Endodermal cell (in vitro differentiated cells): Measurements from ENCODE around the gene SOX6. TPM values are rescaled to one million over a fixed set of nuclear protein-coding genes. Genes with fewer than 3 reads are reported as not detected.

Source experiments
- DNase-seq: peaks from one replicate; pipeline ENCODE4 v3.0.0-alpha.2; 2017
- H3K27ac ChIP-seq: 2 replicates; pipeline ENCODE4 v1.5.1; 2013; ENCODE audit warnings: mild to moderate bottlenecking, low read depth, low read length, moderate library complexity
- H3K27me3 ChIP-seq: 2 replicates; pipeline ENCODE4 v1.6.1; 2013; ENCODE audit warnings: mild to moderate bottlenecking, low read length, moderate library complexity; ENCODE audit not compliant: insufficient read depth, control insufficient read depth, poor library complexity, severe bottlenecking
- H3K36me3 ChIP-seq: 2 replicates; pipeline ENCODE4 v1.7.0; 2013; ENCODE audit warnings: mild to moderate bottlenecking, low read length, moderate library complexity; ENCODE audit not compliant: control insufficient read depth, insufficient read depth
- H3K4me1 ChIP-seq: one replicate; pipeline ENCODE4 v1.7.0; 2013; ENCODE audit warnings: low read length; ENCODE audit not compliant: control insufficient read depth, insufficient read depth
- H3K4me3 ChIP-seq: 2 replicates; pipeline ENCODE4 v1.5.1; 2013; ENCODE audit warnings: mild to moderate bottlenecking, low read length, moderate library complexity
- H3K9ac ChIP-seq: 2 replicates; pipeline ENCODE4 v1.6.1; 2013; ENCODE audit warnings: mild to moderate bottlenecking, low read length, moderate library complexity; ENCODE audit not compliant: poor library complexity, severe bottlenecking; ENCODE audit errors: extremely low read depth
- H3K9me3 ChIP-seq: 2 replicates; pipeline ENCODE4 v1.6.1; 2013; ENCODE audit warnings: mild to moderate bottlenecking, low read length, moderate library complexity; ENCODE audit not compliant: control insufficient read depth
- H3K27ac Mint-ChIP-seq: 2 replicates; pipeline ENCODE4 v1.8.0; 2020; ENCODE audit warnings: mixed read lengths
- H3K27me3 Mint-ChIP-seq: 2 replicates; pipeline ENCODE4 v1.8.0; 2021; ENCODE audit warnings: mild to moderate bottlenecking, mixed read lengths; ENCODE audit not compliant: insufficient read depth
- H3K36me3 Mint-ChIP-seq: 2 replicates; pipeline ENCODE4 v1.8.0; 2020; ENCODE audit warnings: low read depth, mixed read lengths
- H3K4me1 Mint-ChIP-seq: 2 replicates; pipeline ENCODE4 v1.8.0; 2020; ENCODE audit warnings: mixed read lengths
- H3K4me3 Mint-ChIP-seq: 2 replicates; pipeline ENCODE4 v1.8.0; 2020; ENCODE audit warnings: mild to moderate bottlenecking, moderate library complexity, mixed read lengths
- H3K9me3 Mint-ChIP-seq: 2 replicates; pipeline ENCODE4 v1.8.0; 2020; ENCODE audit warnings: mild to moderate bottlenecking, mixed read lengths
- CTCF ChIP-seq: fragments of 200-600 bp; sonication (generic); conservative IDR thresholded peaks from 2 replicates; pipeline ENCODE4 v1.5.0; 2021; ENCODE audit warnings: antibody characterized with exemption, mild to moderate bottlenecking
- WGBS, 2 experiments: methylation state at CpG; one replicate each; pipeline versions ENCODE4 v1.1.5 to v1.1.7; 2013; ENCODE audit warnings: missing lambda C conversion rate in 2 of 2, mixed read lengths in 1 of 2; ENCODE audit not compliant: insufficient coverage in 1 of 2, insufficient read length in 1 of 2; 5-methylcytosine and 5-hydroxymethylcytosine counted together
- total RNA-seq, 2 donors: library from RNA; stranded (reverse); fragmentation: NEBNext Ultra II Directional in 1 of 2; extraction: Animal tissue kit (Norgen Biotek cat#: 25700) in 1 of 2; gene quantifications; 2 replicates in 1 of 2; 3 replicates in 1 of 2; pipeline ENCODE4 v1.2.1, GENCODE V29; 2021

Gene SOX6
- total RNA-seq, 2 donors from 2014 or later: 0.13 to 0.20 TPM

- Mint-ChIP-seq H3K27me3 (peaks cover 4% of the 10 kb centered on the region), H3K9me3 (no peaks in the 10 kb centered on the region), H3K4me3 (no peak overlapping the region), H3K4me1 (no peaks in the 10 kb centered on the region), H3K27ac (no peak overlapping the region), H3K36me3 (no peaks in the 10 kb centered on the region)
- Histone ChIP-seq H3K27ac (no peak overlapping the region), H3K4me3 (no peak overlapping the region), H3K36me3 (no peaks in the 10 kb centered on the region), H3K4me1 (no peaks in the 10 kb centered on the region), H3K9ac (no peak overlapping the region), H3K27me3 (no peaks in the 10 kb centered on the region), H3K9me3 (no peaks in the 10 kb centered on the region)
- no peak for DNase-seq
- no peak for TF ChIP-seq CTCF
- WGBS, 2 experiments: 75 to 93% methylated on average over 1 to 4 of the region's 5 CpGs
These were observed 340.4 kb downstream of the SOX6 start for GRCh38 chr11:16015741-16016467.

- Histone ChIP-seq H3K4me3 (no peak overlapping the region), H3K4me1 (no peaks in the 10 kb centered on the region), H3K27ac (no peak overlapping the region), H3K36me3 (no peaks in the 10 kb centered on the region), H3K9me3 (no peaks in the 10 kb centered on the region), H3K27me3 (no peaks in the 10 kb centered on the region), H3K9ac (no peak overlapping the region)
- no peak overlapping the region for H3K27ac Mint-ChIP-seq
- peaks cover 2% of the 10 kb centered on the region for H3K27me3 Mint-ChIP-seq
- no peak for DNase-seq
- TF ChIP-seq CTCF: no peak
- H3K9me3 Mint-ChIP-seq: no peaks in the 10 kb centered on the region
- 50 to 93% methylated on average over 1 to 3 of the region's 3 CpGs for WGBS, 2 experiments
- no peaks in the 10 kb centered on the region for H3K36me3 Mint-ChIP-seq
- no peak overlapping the region for H3K4me3 Mint-ChIP-seq
- no peaks in the 10 kb centered on the region for H3K4me1 Mint-ChIP-seq
These were observed 342.6 kb downstream of the SOX6 start for GRCh38 chr11:16013649-16014275.

- no peak for TF ChIP-seq CTCF
- Mint-ChIP-seq H3K27me3 (peaks cover 2% of the 10 kb centered on the region), H3K4me1 (no peaks in the 10 kb centered on the region), H3K36me3 (no peaks in the 10 kb centered on the region), H3K27ac (no peak overlapping the region), H3K9me3 (no peaks in the 10 kb centered on the region), H3K4me3 (no peak overlapping the region)
- Histone ChIP-seq H3K4me3 (no peak overlapping the region), H3K36me3 (no peaks in the 10 kb centered on the region), H3K4me1 (no peaks in the 10 kb centered on the region), H3K9me3 (no peaks in the 10 kb centered on the region), H3K27ac (no peak overlapping the region), H3K27me3 (no peaks in the 10 kb centered on the region), H3K9ac (no peak overlapping the region)
- no peak for DNase-seq
- WGBS, 2 experiments: 97 to 100% methylated on average over 1 to 3 of the region's 3 CpGs
These were observed 343.1 kb downstream of the SOX6 start for GRCh38 chr11:16013242-16013641.
